DND-41 (cell line): ENCODE measurements around the gene PLA2G2D.

ENCODE experiments used
- ATAC-seq: fragments of 200-7000 bp; cut with Tn5 transposase; 3 replicates; pipeline ENCODE4 v1.9.1; 2021; ENCODE audit warnings: low read depth; ENCODE audit not compliant: insufficient read depth
- DNase-seq: peaks from one replicate; pipeline ENCODE4 v3.0.0-alpha.2; 2020
- H2AFZ ChIP-seq: 2 replicates; pipeline ENCODE4 v1.6.0; 2012; ENCODE audit warnings: low read depth, low read length
- H3K27ac ChIP-seq: 2 replicates; pipeline ENCODE4 v1.5.1; 2012; ENCODE audit warnings: low read length, inconsistent platforms
- H3K27me3 ChIP-seq: fragments of 200-600 bp; sonication (generic); 2 replicates; pipeline ENCODE4 v1.6.0; 2012; ENCODE audit warnings: low read length, mild to moderate bottlenecking, inconsistent platforms; ENCODE audit not compliant: insufficient read depth, poor library complexity
- H3K36me3 ChIP-seq: 2 replicates; pipeline ENCODE4 v1.5.1; 2012; ENCODE audit warnings: low read length, inconsistent platforms; ENCODE audit not compliant: insufficient read depth
- H3K4me1 ChIP-seq: 2 replicates; pipeline ENCODE4 v1.5.1; 2012; ENCODE audit warnings: mild to moderate bottlenecking, low read length; ENCODE audit not compliant: insufficient read depth
- H3K4me2 ChIP-seq: 2 replicates; pipeline ENCODE4 v1.6.0; 2012; ENCODE audit warnings: mild to moderate bottlenecking, moderate library complexity, low read length, inconsistent platforms; ENCODE audit not compliant: insufficient read depth
- H3K4me3 ChIP-seq, 2 experiments: fragments of 200-600 bp in 1 of 2; shearing (Covaris generic) in 1 of 2; 2 replicates each; pipeline ENCODE4 v1.5.1; 2012 to 2016; ENCODE audit warnings: inconsistent platforms in 2 of 2, low read length in 2 of 2, mild to moderate bottlenecking in 2 of 2, low read depth in 1 of 2, moderate library complexity in 1 of 2
- H3K79me2 ChIP-seq: 2 replicates; pipeline ENCODE4 v1.6.0; 2012; ENCODE audit warnings: low read length, inconsistent platforms; ENCODE audit not compliant: insufficient read depth
- H3K9ac ChIP-seq: 2 replicates; pipeline ENCODE4 v1.6.0; 2012; ENCODE audit warnings: low read depth, mild to moderate bottlenecking, inconsistent platforms, low read length, moderate library complexity
- H3K9me3 ChIP-seq: 2 replicates; pipeline ENCODE4 v1.5.1; 2012; ENCODE audit warnings: low read length, moderate library complexity, mild to moderate bottlenecking, inconsistent platforms; ENCODE audit not compliant: insufficient read depth, severe bottlenecking
- H4K20me1 ChIP-seq: 2 replicates; pipeline ENCODE4 v1.6.0; 2012; ENCODE audit warnings: low read length; ENCODE audit not compliant: insufficient read depth
- CTCF ChIP-seq: IDR thresholded peaks from 2 replicates; pipeline ENCODE4 v1.5.1; 2012; ENCODE audit warnings: borderline replicate concordance, low read length, moderate library complexity, mild to moderate bottlenecking; ENCODE audit not compliant: poor library complexity, severe bottlenecking; ENCODE audit errors: extremely low read depth
- EZH2 ChIP-seq: IDR thresholded peaks from 3 replicates; pipeline ENCODE4 v1.6.1; 2012; ENCODE audit warnings: borderline replicate concordance, low read depth, mild to moderate bottlenecking, moderate library complexity, low read length, inconsistent platforms; ENCODE audit not compliant: severe bottlenecking

PLA2G2D gene

GRCh38 chr1:20124456-20125057 lies 5.2 kb upstream of the PLA2G2D start:
- Histone ChIP-seq H3K4me3 (no peak overlapping the region), H3K4me1 (no peaks in the 10 kb centered on the region), H3K9ac (no peak overlapping the region), H3K9me3 (no peaks in the 10 kb centered on the region), H3K27me3 (no peaks in the 10 kb centered on the region), H3K4me2 (no peak overlapping the region), H3K27ac (no peak overlapping the region), H2AFZ (no peak overlapping the region), H4K20me1 (0 out of 2 replicates have a peak, but pooled peaks cover 3% of the 10 kb centered on the region), H3K36me3 (no peaks in the 10 kb centered on the region), H3K79me2 (no peaks in the 10 kb centered on the region)
- DNase-seq = no peak
- ATAC-seq = no peak
- TF ChIP-seq CTCF (no peak), EZH2 (no peak)

- Histone ChIP-seq H3K9ac (no peak overlapping the region), H3K4me2 (no peak overlapping the region), H3K4me3 (no peak overlapping the region), H3K4me1 (no peaks in the 10 kb centered on the region), H3K27ac (no peak overlapping the region), H3K79me2 (no peaks in the 10 kb centered on the region), H4K20me1 (0 out of 2 replicates have a peak, but pooled peaks cover 3% of the 10 kb centered on the region), H3K36me3 (no peaks in the 10 kb centered on the region), H2AFZ (no peak overlapping the region), H3K27me3 (no peaks in the 10 kb centered on the region), H3K9me3 (no peaks in the 10 kb centered on the region)
- TF ChIP-seq CTCF = no peak
- ATAC-seq (no peak), DNase-seq (no peak)
Observed at GRCh38 chr1:20123722-20124455, 4.6 kb upstream of the PLA2G2D start.

GRCh38 chr1:20120796-20121195 lies 1.5 kb upstream of the PLA2G2D start:
- Histone ChIP-seq H3K27me3 (no peaks in the 10 kb centered on the region), H3K27ac (no peak overlapping the region), H3K9me3 (no peaks in the 10 kb centered on the region), H4K20me1 (no peaks in the 10 kb centered on the region), H3K36me3 (no peaks in the 10 kb centered on the region), H2AFZ (no peak overlapping the region), H3K9ac (no peak overlapping the region), H3K4me3 (no peak overlapping the region), H3K4me2 (no peak overlapping the region), H3K79me2 (no peaks in the 10 kb centered on the region), H3K4me1 (no peaks in the 10 kb centered on the region)
- DNase-seq (no peak), ATAC-seq (no peak)
- TF ChIP-seq CTCF (no peak), EZH2 (no peak)
